NCI-H2107 (cell line): ENCODE results near the gene MBOAT1.
A peak's percentile ranks its signal among the peaks of the same experiment; 100 is the strongest.

Source experiments
- DNase-seq: peaks from one replicate; lab custom pipeline; 2025; lab: John Stamatoyannopoulos, UW

Gene MBOAT1

DNA sequence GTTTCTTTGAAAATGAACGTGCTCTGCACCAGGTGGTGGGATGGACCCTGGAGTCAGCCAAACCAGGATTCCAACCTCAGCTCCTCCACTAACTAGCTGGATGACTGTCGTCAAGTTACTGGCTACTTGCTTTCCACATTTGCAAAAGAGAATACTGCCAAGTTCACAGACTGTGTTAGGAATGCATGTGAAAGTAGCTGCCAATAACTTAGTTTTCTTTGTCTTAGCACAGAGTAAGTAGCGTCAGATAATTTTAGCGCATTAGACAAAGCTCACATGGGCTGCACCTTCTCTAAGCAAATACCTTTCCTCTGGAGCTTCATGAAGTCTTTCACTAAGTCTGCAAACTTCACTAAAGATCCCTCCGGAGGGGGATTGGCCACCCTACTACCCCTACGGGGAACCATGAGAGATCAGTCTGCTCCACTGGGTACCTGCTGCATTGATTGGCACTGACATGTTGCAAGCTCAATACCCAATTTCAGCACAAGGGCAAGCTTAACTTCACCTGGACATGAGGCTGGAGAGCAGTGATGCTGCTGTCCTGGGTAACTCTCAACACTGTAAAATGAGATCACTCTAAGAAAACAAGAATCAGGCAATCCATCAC, 113.9 kb downstream of the MBOAT1 start:
- DNase-seq, result no peak

DNA sequence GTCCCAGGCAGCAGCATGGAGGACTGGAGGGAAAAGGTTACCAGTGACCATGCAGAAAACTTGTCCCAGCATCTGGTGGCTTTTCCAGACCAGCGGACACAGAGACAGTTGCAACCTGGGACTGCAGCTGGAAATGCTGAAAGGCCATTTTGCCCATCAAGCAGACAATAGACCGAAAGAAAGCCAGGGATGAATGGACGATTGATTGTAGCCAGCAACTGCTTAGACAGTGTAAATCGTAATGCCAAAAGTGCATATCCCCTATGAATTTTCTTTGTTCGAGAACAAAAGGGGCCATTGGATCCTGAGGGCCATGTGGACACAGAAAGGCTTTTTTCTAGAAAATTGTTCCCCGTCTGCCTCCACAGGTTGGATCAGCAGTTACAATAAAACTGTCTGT, 115.7 kb downstream of the MBOAT1 start:
- DNase-seq, result no peak

DNA sequence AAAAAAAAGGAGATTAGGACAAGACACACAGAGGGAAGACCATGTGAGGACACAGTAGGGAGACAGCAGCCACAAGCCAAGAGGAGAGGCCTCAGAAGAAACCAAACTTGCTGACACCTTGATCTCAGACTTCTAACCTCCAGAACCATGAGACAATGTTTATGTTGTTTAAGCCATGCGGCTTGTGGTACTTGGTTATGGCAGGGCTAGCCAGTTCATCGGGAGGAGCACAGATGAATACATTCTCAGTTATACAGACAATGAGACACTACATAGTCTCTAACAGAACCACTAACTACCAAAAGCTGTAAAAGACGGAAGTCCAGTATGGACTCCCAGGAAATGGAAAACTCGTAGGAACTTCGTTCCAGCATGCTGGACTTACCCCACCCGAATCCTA, 116.8 kb downstream of the MBOAT1 start:
- DNase-seq, result no peak

DNA sequence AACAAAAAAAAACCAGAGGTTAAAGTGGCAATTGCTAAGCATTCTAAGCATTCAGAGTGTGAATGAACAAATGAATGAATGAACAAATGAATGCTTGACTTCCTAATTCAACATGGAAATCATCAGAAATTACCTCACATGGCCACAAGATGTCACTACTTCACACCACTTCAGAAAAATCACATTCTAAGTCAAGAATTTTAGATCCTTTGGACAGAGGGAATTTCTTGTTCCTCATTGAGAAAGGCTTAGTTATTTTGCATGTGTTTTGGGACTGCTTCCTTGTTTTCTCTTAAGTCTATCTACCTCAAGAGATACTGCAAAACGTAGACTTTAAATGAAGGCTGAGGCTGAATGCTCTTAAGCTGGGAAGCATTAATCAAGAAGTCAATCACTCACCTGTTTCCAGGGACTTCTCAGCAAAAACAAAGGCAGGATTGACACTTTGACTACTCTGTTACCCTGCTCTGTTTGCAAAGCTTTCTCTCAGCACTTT, 120.2 kb downstream of the MBOAT1 start:
- DNase-seq, result no peak

DNA sequence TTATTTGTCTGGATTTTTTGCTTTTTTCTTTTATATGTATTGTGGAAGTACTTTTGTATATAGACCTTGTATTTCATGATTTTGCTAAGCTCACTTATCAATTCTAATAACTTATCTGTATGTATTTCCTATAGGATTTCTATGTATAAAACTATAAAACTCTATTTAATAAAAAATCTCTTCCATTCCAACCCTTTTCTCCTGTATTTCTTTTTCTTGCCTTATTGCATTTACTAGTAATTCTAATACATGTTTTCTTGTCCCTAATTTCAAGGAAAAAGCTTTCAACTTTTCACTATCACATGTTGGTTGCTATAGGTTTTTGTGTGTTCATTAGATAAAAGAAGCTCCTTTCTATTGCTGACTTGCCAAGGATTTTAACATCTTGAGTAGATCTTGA, 125.3 kb downstream of the MBOAT1 start:
- DNase-seq, result no peak

DNA sequence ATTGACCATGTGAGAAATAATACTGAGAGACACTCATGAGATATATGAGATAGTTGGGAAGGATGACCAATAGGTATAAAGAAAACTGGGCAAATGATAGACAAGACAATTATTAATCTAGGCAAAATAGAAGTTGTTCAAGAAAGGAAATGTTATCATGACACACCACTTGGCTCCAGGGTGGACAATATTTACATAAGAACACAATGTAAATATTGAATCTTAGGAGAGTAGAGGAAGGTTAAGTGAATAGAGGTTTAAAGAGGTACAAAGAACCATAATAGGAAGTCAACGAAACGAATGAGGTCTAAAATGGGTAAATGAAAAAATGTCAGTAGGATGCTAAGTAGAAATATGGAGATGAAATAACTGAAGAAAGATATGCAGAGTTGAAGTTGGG, 126.5 kb downstream of the MBOAT1 start:
- DNase-seq, result no peak

DNA sequence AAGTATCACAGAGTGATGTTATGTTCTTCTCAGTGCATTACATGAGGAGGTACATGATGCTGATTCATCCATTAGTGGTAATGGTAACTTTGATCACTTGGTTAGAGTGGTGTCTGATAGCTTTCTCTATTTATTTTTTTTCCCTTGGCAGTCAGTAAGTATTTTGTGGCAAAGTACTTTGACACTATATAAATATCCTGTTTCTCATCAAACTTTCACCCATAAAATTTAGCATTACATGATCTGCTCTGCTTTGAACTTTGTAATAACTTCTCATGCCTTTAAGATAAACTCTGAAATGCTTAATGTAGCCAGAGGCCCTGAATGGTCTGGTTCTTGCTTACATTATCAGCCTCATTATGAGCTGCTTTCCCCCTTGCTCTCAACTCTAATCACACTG, 127.9 kb downstream of the MBOAT1 start:
- no peak for DNase-seq

DNA sequence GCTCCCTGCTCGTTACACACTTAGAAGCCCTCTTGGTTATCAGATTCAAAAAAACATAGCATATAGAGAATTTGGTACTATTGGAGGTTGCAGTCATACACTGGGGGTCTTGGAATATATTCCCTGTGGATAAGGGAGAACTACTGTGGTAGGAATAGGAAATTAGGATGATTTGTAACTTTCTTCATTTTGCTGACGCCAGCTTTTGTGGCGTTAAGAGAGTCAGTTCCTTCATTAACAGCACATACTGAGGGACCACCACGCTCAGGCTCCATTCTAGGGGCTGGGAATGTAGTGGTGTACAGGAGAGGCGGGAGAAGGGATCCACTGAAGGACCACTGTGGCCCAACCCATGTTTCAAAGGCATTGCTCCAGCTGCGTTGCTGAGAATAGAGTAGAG, 140.3 kb downstream of the MBOAT1 start:
- DNase-seq, result no peak

DNA sequence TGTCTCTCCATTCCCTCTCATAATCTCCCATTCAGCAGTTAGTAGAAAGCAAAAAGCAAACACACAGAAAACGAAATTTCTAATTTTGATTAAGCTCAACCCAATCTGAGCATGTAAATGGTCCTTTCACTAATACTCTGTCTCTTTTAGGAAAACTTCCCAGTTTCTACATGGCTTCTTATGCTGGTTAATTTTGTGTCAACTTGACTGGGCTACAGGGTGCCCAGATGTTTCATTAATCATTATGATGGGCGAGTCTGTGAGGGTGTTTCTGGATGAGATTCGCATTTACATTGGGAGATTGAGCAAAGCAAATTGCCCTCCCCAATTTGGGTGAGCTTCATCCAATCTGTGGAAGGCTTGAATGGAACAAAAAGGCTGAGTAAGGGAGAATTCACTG, 142.2 kb downstream of the MBOAT1 start:
- no peak for DNase-seq

DNA sequence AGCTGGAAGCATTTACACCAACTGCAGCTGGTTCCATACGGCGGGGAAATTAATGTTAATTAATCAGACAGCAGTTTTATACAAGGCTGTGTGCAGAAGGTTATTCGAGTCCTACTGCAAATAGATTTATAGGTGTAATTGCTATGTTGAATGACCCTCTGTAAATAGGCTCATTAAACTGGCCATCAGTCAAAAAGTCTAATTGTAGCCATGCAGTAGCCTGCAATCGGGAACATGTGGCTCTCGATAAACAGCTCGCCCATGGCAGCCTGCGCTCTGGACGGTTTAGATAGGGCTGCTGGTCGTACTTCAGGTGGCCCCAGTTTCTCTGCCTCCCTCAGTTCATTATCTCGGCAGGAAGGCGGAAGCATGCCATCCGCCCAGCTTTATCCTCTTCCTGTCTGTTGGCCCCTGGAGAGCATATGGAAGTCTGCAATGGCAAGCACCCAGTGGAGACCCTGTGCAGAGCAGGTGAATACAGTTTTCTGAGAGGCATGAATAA, 143.2 kb downstream of the MBOAT1 start:
- DNase-seq, result no peak

DNA sequence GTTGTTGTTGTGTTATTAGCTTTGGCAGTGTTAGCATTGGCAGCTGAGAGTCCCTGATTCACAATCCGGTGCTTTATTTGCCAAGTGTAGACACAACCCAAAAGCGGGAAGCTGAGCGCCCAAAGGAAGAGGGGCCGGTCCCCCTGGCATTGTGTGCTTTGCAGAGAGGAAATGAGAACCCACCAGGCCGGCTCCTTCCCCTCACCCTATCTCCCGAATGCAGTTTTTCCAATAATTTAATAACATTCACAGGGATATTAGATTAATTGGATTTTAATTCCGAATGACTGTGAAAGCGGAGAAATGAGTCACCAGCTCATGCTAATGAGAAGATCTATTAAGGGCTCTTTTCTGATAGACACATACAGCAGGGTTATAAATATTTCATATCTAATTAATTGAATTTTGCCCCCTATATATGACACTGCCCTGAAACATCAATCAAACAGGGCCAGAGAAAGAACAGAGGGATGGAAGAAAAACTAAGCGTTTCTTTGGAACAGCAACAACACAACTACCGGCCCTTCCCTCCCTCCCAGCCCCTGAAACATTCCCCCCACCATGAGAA, 143.8 kb downstream of the MBOAT1 start:
- DNase-seq, result no peak

DNA sequence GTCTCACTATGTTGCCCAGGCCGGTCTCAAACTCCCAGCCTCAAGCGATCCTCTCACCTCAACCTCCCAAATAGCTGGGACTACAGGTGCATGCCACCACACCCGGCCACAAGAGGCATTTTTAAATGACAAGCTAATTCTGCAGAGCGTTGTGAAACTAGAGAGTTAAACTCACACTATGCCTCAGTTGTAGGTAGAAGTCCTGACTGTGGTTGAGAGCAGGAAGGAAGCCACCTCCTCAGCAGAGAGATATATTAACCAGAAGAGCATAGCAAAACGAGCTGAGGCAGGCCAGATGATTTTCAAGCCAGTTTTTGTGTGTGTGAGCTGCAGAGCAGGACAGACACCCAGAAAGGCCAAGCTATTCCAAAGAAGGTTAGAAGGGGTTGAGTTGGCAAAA, 150.3 kb downstream of the MBOAT1 start:
- DNase-seq, result no peak

DNA sequence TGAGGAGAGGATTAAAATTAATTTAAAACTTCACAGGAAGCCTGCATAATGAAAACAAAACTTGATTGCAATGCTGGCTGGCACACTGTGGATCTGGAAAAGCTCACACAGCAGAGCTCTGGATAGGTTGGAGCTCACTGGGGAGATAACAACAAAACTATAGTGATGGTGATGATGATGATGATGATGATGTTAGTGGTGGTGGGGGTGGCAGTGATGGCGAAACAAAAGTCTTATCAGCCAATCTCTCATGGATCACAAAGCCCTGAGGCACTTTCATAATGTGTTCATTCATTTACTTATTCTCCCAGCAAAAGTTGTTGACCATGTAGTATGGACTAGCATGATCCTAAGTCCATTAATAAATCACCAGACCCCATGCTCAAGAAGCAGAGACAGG, 152.0 kb downstream of the MBOAT1 start:
- DNase-seq, result no peak

DNA sequence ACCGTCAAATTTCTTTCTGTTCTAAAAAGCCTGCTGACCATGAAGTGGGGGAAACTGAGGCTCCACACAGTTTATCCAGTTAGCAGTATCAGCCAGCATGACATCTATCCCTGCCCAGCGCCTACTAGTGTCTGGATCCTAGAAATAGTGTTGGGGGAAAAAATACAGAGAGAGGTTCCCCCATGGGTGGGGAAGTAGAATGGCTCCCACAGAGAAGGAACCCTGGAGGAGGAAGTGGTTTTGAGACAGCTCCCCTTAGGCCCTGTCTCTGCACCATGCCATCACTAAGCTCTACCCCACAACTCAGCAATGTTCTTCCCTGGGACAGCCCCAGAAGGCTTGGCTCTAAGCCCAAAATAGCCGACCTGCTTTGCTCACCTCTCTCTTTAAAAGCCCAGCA, 153.4 kb downstream of the MBOAT1 start:
- DNase-seq, result no peak

DNA sequence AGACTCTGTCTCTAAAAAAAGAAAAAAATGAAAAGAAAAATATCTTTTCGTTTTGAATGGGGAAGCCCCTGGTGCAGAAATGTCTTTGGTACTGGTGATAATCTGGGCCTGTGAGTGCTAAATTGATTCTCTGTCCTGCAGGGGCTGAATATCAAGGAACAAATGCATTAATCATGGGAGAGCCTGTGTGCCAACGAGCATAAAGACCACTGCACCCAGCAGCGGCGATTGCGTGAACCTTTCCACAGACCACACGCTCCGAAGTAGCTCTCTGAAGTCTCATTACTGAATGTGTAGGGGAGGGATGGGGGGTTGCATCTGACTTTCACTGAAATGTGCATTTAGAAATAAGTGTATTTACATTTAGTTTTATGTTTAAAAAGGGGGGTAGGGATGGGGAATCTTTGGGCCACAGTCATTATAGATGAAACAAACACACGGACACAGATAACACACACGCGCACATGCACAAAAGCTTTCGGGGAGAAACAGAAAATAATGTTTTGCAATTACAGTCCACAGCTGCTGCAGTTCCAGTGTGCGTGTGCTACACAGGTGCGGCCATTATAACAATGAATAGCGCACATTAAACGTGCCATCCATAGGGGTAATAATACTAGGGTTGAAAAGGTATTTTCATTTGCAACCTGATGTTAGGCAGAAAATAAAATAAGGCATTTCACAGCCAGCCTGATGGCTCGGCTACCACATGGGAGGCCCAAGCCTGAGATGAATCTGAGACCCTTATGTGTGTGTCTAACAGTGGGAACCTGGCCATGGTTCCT, 154.0 kb downstream of the MBOAT1 start:
- no peak for DNase-seq

DNA sequence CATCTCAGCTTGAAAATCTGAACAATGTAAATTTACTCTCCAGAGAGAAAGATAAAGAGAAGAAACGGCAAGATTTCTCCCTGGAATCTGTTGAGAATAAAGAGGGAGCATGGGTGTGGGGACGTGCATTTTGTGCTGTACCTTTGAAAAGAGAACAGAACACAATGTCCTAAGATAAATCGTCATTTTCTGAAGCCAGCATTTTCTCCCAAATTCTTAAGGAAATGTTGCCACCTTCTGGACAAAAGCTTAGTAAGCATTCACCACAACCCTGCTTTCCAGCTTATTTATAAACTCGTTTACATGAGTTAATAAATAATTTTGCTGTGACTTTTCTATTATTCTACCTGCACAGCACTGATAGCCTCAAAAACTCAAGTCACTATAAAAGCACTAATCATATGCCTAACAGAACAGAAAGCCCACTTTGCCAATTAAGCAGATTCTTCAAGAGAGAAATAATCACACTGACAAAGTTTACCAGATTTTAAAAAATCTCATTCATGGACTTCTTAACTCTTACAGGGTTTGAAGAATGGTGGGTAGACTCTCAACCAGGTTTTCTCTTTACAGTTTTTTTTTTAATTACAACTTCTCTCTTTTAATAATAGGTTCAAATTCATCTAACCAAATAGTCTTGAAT, 155.8 kb downstream of the MBOAT1 start:
- peak; percentile 22 for DNase-seq

DNA sequence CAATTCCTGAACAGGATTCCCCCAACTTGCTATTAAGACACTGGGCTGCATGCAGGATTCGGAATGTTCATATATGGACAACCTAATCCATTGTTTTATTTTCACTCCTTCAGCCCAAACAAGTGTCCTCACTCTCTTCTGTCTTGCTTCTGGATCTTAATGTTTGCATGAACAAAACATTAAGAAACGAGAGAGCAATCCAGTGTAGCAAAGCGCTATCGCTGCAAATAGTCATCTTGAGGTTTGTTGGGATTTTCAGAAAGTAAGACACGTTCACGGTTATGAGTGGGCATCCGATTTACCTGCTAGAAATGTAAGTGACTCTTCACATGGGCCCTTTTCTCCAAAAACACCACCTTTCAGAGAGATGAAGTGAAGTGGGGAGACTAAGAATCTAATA, 156.4 kb downstream of the MBOAT1 start:
- DNase-seq, result no peak
